RWPE1 (cell line): Measurements from ENCODE around the gene TBC1D1.
A peak's percentile ranks its signal among the peaks of the same experiment; 100 is the strongest.

Source experiments
- CTCF ChIA-PET: fragments of 350-600 bp; sonication (Branson Sonifier 250); formaldehyde crosslinking; extraction: SDS; loops from one replicate; lab custom pipeline; 2021; lab: Yijun Ruan, JAX
- POLR2A ChIA-PET: fragments of 400-600 bp; formaldehyde crosslinking; extraction: SDS; loops from one replicate; lab custom pipeline; 2020; ENCODE audit warnings: antibody characterized with exemption; ENCODE audit not compliant: low non-redundant PET; lab: Yijun Ruan, JAX
- DNase-seq: peaks from one replicate; pipeline ENCODE4 v3.0.0; 2012; ENCODE audit warnings: low spot score
- H3K27ac ChIP-seq: fragments of 450-650 bp; 2 replicates; pipeline ENCODE4 v1.5.1; 2017
- CTCF ChIP-seq: fragments of 450-650 bp; conservative IDR thresholded peaks from 2 replicates; pipeline ENCODE4 v1.5.1; 2017; ENCODE audit warnings: low read depth, mild to moderate bottlenecking

Gene TBC1D1

GRCh38 chr4:38170338-38171169 lies 279.7 kb downstream of the TBC1D1 start:
- ChIA-PET CTCF (no interaction called here), POLR2A (no interaction called here)
- H3K27ac ChIP-seq, result no peak overlapping the region
- no peak for DNase-seq
- TF ChIP-seq CTCF, result no peak

GRCh38 chr4:38172078-38172477 lies 281.2 kb downstream of the TBC1D1 start:
- ChIA-PET POLR2A (no interaction called here), CTCF (interaction anchor here (0.6 kb wide), 1 partner anchor 346 kb away, joined by 3 read pairs; no protein-coding TSS in a partner anchor)
- no peak for TF ChIP-seq CTCF
- no peak for DNase-seq
- no peak overlapping the region for H3K27ac ChIP-seq

- ChIA-PET POLR2A (no interaction called here), CTCF (interaction anchor here (0.5 to 1.6 kb wide), 3 partner anchors 60 to 585 kb away, joined by 3 to 8 read pairs (median 3); no protein-coding TSS in a partner anchor)
- no peak overlapping the region for H3K27ac ChIP-seq
- peak; percentile 79 for DNase-seq
- no peak for TF ChIP-seq CTCF
Measured at GRCh38 chr4:38173935-38174518, 283.1 kb downstream of the TBC1D1 start.

GRCh38 chr4:38174801-38175200 lies 283.9 kb downstream of the TBC1D1 start:
- H3K27ac ChIP-seq, result no peak overlapping the region
- CTCF ChIA-PET, result interaction anchor here (0.5 to 1.6 kb wide), 4 partner anchors 18 to 139 kb away, joined by 3 to 9 read pairs (median 6); no protein-coding TSS in a partner anchor
- DNase-seq, result no peak
- POLR2A ChIA-PET, result no interaction called here
- TF ChIP-seq CTCF, result no peak

GRCh38 chr4:38176165-38176564 lies 285.3 kb downstream of the TBC1D1 start:
- CTCF ChIA-PET, result no interaction called here
- no peak for TF ChIP-seq CTCF
- POLR2A ChIA-PET, result no interaction called here
- H3K27ac ChIP-seq, result peak overlapping the region; percentile 46
- no peak for DNase-seq

GRCh38 chr4:38177035-38177546 lies 286.2 kb downstream of the TBC1D1 start:
- ChIA-PET POLR2A (no interaction called here), CTCF (interaction anchor here (1.1 kb wide), 1 partner anchor 108 kb away, joined by 3 read pairs; no protein-coding TSS in a partner anchor)
- peak overlapping the region; percentile 46 for H3K27ac ChIP-seq
- no peak for TF ChIP-seq CTCF
- no peak for DNase-seq
